Measurements from ENCODE around the gene PFKL. TPM values are rescaled to one million over a fixed set of nuclear protein-coding genes. Genes with fewer than 3 reads are reported as not detected.

Gene PFKL
- total RNA-seq, 1 experiment from 2014 or later = 78.9 TPM

DNA sequence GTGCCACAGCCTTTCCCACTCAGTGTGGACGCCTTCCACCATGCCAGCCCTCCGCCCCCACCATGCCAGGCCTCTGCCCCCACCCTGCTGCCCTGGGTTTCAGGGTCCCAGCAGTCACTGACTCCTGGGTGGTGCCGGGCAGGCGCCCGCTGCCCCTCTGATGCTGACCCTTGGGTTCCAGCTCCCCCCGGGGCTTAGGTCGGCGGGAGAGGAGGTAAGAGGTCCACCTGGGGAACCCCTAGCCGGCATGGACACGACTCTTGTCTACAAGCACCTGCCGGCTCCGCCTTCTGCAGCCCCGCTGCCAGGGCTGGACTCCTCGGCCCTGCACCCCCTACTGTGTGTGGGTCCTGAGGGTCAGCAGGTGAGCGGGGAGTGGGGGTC, 7.0 kb upstream of the PFKL start:
- no TSS peak for BruUV-seq (replicated peaks)
- no peak overlapping the region for H3K4me3 Mint-ChIP-seq (ENCODE audit: low read depth, unreplicated experiment)
- peaks cover 11% of the 10 kb centered on the region for H3K36me3 Mint-ChIP-seq (ENCODE audit: insufficient read depth, unreplicated experiment)
- no peak overlapping the region for H3K27ac Mint-ChIP-seq (ENCODE audit: unreplicated experiment)
- H3K9me3 Mint-ChIP-seq (ENCODE audit: low read depth, unreplicated experiment) = no peaks in the 10 kb centered on the region
- TF ChIP-seq CTCF (IDR thresholded peaks at IDR 0.05; ENCODE audit: unreplicated experiment) = no peak
- intact Hi-C loops (cut with micrococcal nuclease; ENCODE audit: unreplicated experiment) = no loop called here
- DNase-seq = no peak
- no peaks in the 10 kb centered on the region for H3K4me1 Mint-ChIP-seq (ENCODE audit: low read depth, unreplicated experiment)
- H3K27me3 Mint-ChIP-seq (ENCODE audit: unreplicated experiment) = peaks cover 53% of the 10 kb centered on the region
- CTCF ChIA-PET = no interaction called here

GRCh38 chr21:44293551-44294231, 6.2 kb upstream of the PFKL start:
- CTCF ChIA-PET = no interaction called here
- no peak for DNase-seq
- intact Hi-C loops (cut with micrococcal nuclease; ENCODE audit: unreplicated experiment) = no loop called here
- H3K4me1 Mint-ChIP-seq (ENCODE audit: low read depth, unreplicated experiment) = no peaks in the 10 kb centered on the region
- no TSS peak for BruUV-seq (replicated peaks)
- no peaks in the 10 kb centered on the region for H3K9me3 Mint-ChIP-seq (ENCODE audit: low read depth, unreplicated experiment)
- no peak overlapping the region for H3K4me3 Mint-ChIP-seq (ENCODE audit: low read depth, unreplicated experiment)
- peaks cover 5% of the 10 kb centered on the region for H3K36me3 Mint-ChIP-seq (ENCODE audit: insufficient read depth, unreplicated experiment)
- no peak overlapping the region for H3K27ac Mint-ChIP-seq (ENCODE audit: unreplicated experiment)
- no peak for TF ChIP-seq CTCF (IDR thresholded peaks at IDR 0.05; ENCODE audit: unreplicated experiment)
- H3K27me3 Mint-ChIP-seq (ENCODE audit: unreplicated experiment) = peaks cover 44% of the 10 kb centered on the region

DNA sequence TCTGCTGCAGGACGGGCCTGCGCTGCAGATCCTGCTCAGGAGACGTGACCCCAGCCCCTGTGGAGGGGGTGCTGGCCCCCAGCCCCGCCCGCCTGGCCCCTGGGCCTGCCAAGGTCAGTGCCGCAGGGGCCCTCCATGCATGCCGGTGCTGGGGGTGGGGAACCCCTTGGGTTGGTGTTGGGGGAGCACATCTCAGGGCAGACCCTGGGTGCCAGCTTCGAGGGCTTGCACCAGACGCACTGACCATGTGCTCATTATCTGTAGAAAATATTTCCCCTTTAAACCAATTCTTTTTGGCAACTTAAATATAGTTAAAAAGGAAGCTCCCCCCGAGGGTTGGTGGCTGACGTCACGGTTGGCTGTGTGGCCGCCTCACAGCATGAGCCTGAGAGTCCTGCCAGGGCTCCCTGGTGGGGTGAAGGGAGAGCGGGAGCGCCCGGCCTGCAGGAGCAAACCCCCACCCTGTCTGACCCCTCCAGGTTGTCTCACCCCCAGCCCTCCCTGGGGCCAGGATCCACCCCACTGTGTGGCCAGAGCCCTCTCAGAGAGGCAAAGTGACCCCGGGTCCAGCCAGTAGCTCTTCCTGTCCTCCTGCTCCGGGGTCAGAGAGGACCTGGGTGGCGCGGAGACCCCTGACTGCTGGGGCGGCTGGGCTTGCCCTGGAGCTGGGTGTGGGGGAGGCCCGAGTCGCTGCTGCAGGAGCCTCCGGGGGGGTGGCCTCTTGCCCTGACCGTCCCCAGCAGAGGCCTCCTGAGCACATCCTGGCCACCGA, 5.3 kb upstream of the PFKL start:
- intact Hi-C loops (cut with micrococcal nuclease; ENCODE audit: unreplicated experiment) = no loop called here
- no TSS peak for BruUV-seq (replicated peaks)
- H3K27me3 Mint-ChIP-seq (ENCODE audit: unreplicated experiment) = peaks cover 35% of the 10 kb centered on the region
- no peak for DNase-seq
- H3K9me3 Mint-ChIP-seq (ENCODE audit: low read depth, unreplicated experiment) = no peaks in the 10 kb centered on the region
- no peak for TF ChIP-seq CTCF (IDR thresholded peaks at IDR 0.05; ENCODE audit: unreplicated experiment)
- CTCF ChIA-PET = no interaction called here
- H3K36me3 Mint-ChIP-seq (ENCODE audit: insufficient read depth, unreplicated experiment) = peaks cover 5% of the 10 kb centered on the region
- no peak overlapping the region for H3K27ac Mint-ChIP-seq (ENCODE audit: unreplicated experiment)
- no peak overlapping the region for H3K4me3 Mint-ChIP-seq (ENCODE audit: low read depth, unreplicated experiment)
- H3K4me1 Mint-ChIP-seq (ENCODE audit: low read depth, unreplicated experiment) = no peaks in the 10 kb centered on the region

DNA sequence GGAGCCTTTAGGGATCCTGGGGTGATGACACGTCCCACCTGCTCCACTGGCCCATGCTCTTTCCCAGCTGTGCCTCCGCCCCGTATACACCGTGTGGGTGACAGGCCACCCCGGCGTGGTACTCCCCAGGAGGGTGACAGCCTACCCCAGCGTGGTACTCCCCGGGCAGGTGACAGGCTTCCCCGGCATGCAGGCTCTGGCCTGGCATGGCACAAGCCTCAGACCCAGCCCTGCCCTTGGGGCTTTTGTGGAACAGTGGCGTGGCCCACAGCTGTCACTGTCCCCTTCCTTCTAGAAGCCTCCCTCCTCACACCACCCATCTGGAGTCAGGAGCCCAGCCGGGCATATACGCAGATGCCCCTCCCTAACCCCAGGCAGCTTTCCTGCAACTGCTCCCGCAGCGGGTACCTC, 4.7 kb upstream of the PFKL start:
- intact Hi-C loops (cut with micrococcal nuclease; ENCODE audit: unreplicated experiment) = no loop called here

More for the DNA sequence above, 4.7 kb upstream of the PFKL start:
- no peak for TF ChIP-seq CTCF (IDR thresholded peaks at IDR 0.05; ENCODE audit: unreplicated experiment)
- Mint-ChIP-seq H3K4me3 (ENCODE audit: low read depth, unreplicated experiment) (no peak overlapping the region), H3K4me1 (ENCODE audit: low read depth, unreplicated experiment) (no peaks in the 10 kb centered on the region), H3K27me3 (ENCODE audit: unreplicated experiment) (peaks cover 29% of the 10 kb centered on the region), H3K36me3 (ENCODE audit: insufficient read depth, unreplicated experiment) (peaks cover 5% of the 10 kb centered on the region), H3K27ac (ENCODE audit: unreplicated experiment) (no peak overlapping the region), H3K9me3 (ENCODE audit: low read depth, unreplicated experiment) (no peaks in the 10 kb centered on the region)
- CTCF ChIA-PET = no interaction called here
- no peak for DNase-seq
- BruUV-seq (replicated peaks) = no TSS peak

All from Calu3 (cell line).